ENCODE measurements around the gene AGAP1.

Gene AGAP1

DNA sequence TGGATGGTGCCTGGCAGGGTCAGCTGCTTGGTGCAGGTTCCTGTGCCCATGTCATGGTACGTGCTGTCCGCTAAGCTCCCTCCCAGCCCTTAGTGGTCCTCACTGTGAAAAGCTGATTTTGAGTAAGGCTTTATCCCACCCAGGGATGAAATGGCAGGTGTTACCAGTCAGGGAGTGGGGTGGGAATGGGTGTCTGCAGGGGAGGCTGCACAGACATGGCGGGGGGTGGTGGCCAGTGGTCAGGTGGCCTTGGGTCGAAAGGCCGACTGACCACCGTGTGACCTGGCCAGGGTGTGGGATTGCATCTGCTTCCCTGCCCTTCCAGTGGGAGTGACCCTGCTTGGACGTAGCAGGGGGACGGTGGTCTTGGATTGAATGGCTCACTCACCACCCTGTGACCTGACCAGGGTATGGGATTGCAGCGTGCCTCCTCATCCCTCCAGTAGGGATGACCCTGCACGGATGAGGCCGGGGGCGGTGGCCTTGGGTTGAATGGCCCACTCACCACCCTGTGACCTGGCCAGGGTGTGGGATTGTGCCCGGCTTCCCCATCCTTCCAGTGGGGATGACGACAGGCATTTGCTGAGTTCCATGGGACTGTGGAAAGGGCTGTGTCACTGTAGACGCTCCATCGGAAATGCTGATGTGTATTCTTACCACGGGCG lies 29.8 kb downstream of the AGAP1 start:
- ChIA-PET CTCF (no interaction called here), POLR2A (no interaction called here)
- TF ChIP-seq, protein P1, sequence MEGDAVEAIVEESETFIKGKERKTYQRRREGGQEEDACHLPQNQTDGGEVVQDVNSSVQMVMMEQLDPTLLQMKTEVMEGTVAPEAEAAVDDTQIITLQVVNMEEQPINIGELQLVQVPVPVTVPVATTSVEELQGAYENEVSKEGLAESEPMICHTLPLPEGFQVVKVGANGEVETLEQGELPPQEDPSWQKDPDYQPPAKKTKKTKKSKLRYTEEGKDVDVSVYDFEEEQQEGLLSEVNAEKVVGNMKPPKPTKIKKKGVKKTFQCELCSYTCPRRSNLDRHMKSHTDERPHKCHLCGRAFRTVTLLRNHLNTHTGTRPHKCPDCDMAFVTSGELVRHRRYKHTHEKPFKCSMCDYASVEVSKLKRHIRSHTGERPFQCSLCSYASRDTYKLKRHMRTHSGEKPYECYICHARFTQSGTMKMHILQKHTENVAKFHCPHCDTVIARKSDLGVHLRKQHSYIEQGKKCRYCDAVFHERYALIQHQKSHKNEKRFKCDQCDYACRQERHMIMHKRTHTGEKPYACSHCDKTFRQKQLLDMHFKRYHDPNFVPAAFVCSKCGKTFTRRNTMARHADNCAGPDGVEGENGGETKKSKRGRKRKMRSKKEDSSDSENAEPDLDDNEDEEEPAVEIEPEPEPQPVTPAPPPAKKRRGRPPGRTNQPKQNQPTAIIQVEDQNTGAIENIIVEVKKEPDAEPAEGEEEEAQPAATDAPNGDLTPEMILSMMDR (IDR thresholded peaks at IDR 0.05; ENCODE audit: control extremely low read depth, extremely low read depth, low read depth, missing control alignments): no peak
- DNase-seq (ENCODE audit: extremely low spot score): no peak

DNA sequence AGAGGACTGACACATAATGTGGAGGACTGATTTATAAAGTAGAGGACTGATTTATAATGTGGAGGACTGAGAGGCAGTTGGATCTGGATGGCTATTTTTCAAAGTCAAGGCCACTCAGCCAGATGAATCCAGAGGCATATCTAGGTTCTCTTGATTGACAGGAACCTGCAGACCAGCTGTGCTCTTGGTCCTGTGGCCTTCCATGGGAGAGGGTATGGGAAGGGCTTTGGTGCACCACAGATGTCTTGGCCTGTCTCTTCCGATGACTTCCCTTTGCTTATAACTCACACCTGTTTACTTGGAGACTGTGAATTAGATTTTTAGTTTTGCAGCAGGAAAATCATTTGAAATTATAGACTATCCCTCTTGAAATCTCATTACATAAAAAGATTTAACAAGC lies 32.3 kb downstream of the AGAP1 start:
- CTCF ChIA-PET: no interaction called here
- POLR2A ChIA-PET: no interaction called here
- DNase-seq (ENCODE audit: extremely low spot score): no peak
- TF ChIP-seq, protein P1 (IDR thresholded peaks at IDR 0.05; ENCODE audit: control extremely low read depth, extremely low read depth, low read depth, missing control alignments): no peak

DNA sequence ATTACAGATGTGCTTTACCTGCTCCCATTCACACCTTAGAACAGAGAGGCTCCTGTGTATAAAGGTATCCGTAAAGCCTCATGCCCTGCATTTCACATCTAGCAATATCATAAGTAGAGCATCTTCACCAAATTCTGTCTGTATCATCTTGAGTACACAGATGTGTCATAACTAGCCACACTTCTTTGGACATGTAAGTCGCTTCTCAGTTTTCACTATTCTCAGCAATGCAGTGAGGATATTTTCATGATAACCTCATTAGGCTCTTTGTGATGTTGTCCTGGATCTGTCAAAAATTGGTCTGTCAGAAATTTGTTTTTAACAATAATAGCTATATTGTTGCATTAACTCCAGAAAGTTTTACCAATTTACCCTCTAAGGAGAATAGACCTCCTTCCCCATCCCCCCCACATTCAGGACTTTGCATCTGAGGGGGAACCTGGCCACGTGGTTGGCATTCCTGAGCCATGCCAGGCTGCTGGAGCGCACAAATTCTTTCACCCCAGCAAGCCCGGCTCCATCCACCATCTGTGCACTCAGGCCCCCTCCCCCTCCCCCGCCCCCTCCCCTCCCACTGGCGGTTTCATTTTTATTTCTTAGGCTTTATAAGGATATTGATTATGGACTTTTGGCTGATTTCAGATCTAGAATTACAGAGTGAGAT lies 34.1 kb downstream of the AGAP1 start:
- ChIA-PET POLR2A (no interaction called here), CTCF (no interaction called here)
- no peak for DNase-seq (ENCODE audit: extremely low spot score)
- TF ChIP-seq, protein P1 (IDR thresholded peaks at IDR 0.05; ENCODE audit: control extremely low read depth, extremely low read depth, low read depth, missing control alignments): no peak

DNA sequence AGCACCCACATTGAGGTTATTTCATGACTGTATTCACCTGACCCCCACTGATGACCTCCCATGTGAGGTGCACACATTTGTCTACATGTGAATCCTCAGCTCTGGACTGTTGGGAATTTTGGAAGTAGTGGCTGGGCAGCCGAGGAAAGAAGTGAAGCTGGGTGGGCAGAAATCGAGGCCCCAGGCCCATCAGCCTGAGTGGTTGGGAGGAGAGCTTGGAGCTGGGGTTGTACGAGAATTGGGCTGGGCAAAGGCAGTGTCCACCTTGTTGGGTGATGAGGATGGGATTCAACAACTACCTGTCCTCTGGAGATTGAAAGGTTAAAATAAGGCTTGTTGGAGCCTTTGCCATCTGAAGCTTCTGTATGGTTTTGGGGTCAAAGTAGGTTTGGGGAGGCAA lies 35.8 kb downstream of the AGAP1 start:
- ChIA-PET CTCF (no interaction called here), POLR2A (no interaction called here)
- no peak for DNase-seq (ENCODE audit: extremely low spot score)
- TF ChIP-seq, protein P1 (IDR thresholded peaks at IDR 0.05; ENCODE audit: control extremely low read depth, extremely low read depth, low read depth, missing control alignments): no peak

DNA sequence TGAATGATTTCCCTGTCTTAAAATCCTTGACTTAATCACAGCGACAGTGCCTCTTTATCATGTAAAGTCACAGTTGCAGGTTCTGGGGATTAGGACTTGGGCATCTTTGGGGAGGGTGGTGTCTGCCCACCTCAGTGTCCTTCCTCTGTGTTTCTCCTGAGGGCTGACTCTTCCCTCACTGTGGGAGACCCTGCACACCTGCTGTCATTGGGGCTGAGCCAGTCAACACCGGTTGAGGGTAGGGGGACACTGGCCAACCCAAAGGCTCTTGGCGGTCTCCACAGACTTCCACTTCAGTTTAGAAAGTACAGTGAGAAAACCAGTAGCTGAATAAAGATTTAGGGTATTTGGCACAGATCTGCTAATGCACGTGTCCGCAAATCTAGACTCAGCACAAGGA lies 36.9 kb downstream of the AGAP1 start:
- ChIA-PET POLR2A (interaction anchor here (0.7 kb wide), 2 partner anchors 495 to 812 kb away, joined by 4 to 5 read pairs; no protein-coding TSS in a partner anchor), CTCF (no interaction called here)
- TF ChIP-seq, protein P1 (IDR thresholded peaks at IDR 0.05; ENCODE audit: control extremely low read depth, extremely low read depth, low read depth, missing control alignments): no peak
- no peak for DNase-seq (ENCODE audit: extremely low spot score)

DNA sequence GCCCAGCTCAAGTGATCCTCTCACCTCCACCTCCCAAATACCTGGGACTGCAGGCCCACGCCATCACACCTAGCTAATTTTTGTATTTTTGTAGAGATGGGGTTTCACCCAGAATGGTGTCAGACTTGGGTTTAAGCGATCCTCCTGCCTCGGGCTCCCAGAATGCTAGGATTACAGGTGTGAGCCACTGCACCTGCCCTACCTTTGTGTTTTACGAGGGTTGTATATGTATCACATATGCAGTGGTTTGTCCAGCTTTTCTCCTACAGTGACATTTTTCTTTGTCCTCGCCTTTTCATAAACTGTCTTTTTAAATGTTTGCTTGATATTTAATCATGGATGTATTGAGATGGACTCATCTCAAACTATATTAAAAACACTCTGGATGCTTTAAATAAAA lies 38.5 kb downstream of the AGAP1 start:
- DNase-seq (ENCODE audit: extremely low spot score): no peak
- ChIA-PET CTCF (interaction anchor here (0.7 kb wide), 1 partner anchor 18 kb away, joined by 3 read pairs; no protein-coding TSS in a partner anchor), POLR2A (no interaction called here)
- TF ChIP-seq, protein P1 (IDR thresholded peaks at IDR 0.05; ENCODE audit: control extremely low read depth, extremely low read depth, low read depth, missing control alignments): no peak

All from GM10248 (cell line).